CD4-positive, CD25-positive, alpha-beta regulatory T cell (primary cell): ENCODE data around the gene CACNA2D1. TPM values are rescaled to one million over a fixed set of nuclear protein-coding genes. Genes with fewer than 3 reads are reported as not detected.

Source experiments
- ATAC-seq, 2 donors: fragments of 150-1000 bp; cut with Tn5 transposase; one replicate each; pipeline ENCODE4 v1.10.0; 2021; ENCODE audit warnings: low read depth in 2 of 2, moderate number of reproducible peaks in 2 of 2, moderate library complexity in 1 of 2
- DNase-seq, 3 donors: peaks; one replicate each; pipeline versions ENCODE4 v3.0.0 to v3.0.0-alpha.2; 2012 to 2022; ENCODE audit warnings: mixed read lengths in 1 of 3
- H3K27ac ChIP-seq: one replicate; pipeline ENCODE4 v1.7.0; 2013; ENCODE audit warnings: mild to moderate bottlenecking, low read length; ENCODE audit not compliant: insufficient read depth, poor library complexity, severe bottlenecking
- H3K27me3 ChIP-seq: one replicate; pipeline ENCODE4 v1.7.0; 2013; ENCODE audit warnings: low read length; ENCODE audit not compliant: control insufficient read depth, insufficient read depth
- H3K36me3 ChIP-seq: one replicate; pipeline ENCODE4 v1.7.0; 2013; ENCODE audit warnings: mild to moderate bottlenecking, low read length, moderate library complexity; ENCODE audit not compliant: control insufficient read depth, insufficient read depth
- H3K4me1 ChIP-seq: 2 replicates; pipeline ENCODE4 v1.7.0; 2013; ENCODE audit warnings: mild to moderate bottlenecking, low read length; ENCODE audit not compliant: insufficient read depth, control insufficient read depth, poor library complexity, severe bottlenecking
- H3K4me3 ChIP-seq: one replicate; pipeline ENCODE4 v1.7.0; 2013; ENCODE audit warnings: low read depth, mild to moderate bottlenecking, low read length, moderate library complexity
- H3K9me3 ChIP-seq, 2 experiments: 1 replicate in 1 of 2; 2 replicates in 1 of 2; pipeline ENCODE4 v1.7.0; 2013; ENCODE audit warnings: low read length in 2 of 2, mild to moderate bottlenecking in 1 of 2, moderate library complexity in 1 of 2; ENCODE audit not compliant: control insufficient read depth in 2 of 2
- H3K27ac Mint-ChIP-seq, 3 donors: one replicate each; pipeline ENCODE4 v1.8.0; 2020 to 2022; ENCODE audit warnings: mild to moderate bottlenecking in 3 of 3, mixed read lengths in 3 of 3, moderate library complexity in 2 of 3
- H3K27me3 Mint-ChIP-seq: one replicate; pipeline ENCODE4 v1.8.0; 2022; ENCODE audit warnings: mild to moderate bottlenecking, mixed read lengths
- H3K36me3 Mint-ChIP-seq: one replicate; pipeline ENCODE4 v1.8.0; 2020; ENCODE audit warnings: mixed read lengths
- H3K4me1 Mint-ChIP-seq, 4 donors: one replicate each; pipeline ENCODE4 v1.8.0; 2020 to 2022; ENCODE audit warnings: mixed read lengths in 4 of 4, mild to moderate bottlenecking in 1 of 4
- H3K4me3 Mint-ChIP-seq, 4 donors: one replicate each; pipeline ENCODE4 v1.8.0; 2020 to 2022; ENCODE audit warnings: mild to moderate bottlenecking in 4 of 4, mixed read lengths in 4 of 4, moderate library complexity in 3 of 4
- H3K9me3 Mint-ChIP-seq, 7 donors: one replicate each; pipeline ENCODE4 v1.8.0; 2020 to 2022; ENCODE audit warnings: mixed read lengths in 7 of 7, mild to moderate bottlenecking in 3 of 7, moderate library complexity in 2 of 7
- polyA plus RNA-seq, 4 donors: library from polyadenylated mRNA; unstranded; fragments of 300-500 nt; fragmentation: Illumina TruSeq; gene quantifications; one replicate each; pipeline ENCODE4 v1.2.3, GENCODE V29; 2021
- total RNA-seq: library from RNA; stranded (reverse); gene quantifications from one replicate; pipeline ENCODE4 v1.2.3, GENCODE V29; 2022

CACNA2D1 gene
- total and polyA plus RNA-seq, 5 donors from 2014 or later: not detected

DNA sequence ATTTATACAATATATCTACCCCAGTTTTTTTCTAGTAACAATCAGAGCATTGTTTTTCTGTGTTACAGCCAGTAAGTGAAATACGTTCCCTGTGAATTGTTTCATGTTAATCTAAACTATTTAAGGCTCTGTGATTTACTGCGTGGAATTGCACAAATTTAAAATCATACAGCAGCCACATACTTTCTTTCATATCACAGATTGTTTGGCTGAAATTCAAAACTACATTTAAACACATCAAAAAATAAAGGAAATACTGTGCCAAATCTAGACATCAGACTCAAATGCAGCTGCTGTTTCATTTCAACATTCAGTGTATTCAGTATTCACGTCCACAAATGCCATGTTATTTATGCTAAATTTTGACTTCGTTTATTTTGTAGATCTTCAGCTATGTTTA lies 431.1 kb downstream of the CACNA2D1 start:
- H3K4me1 Mint-ChIP-seq: no peaks in the 10 kb centered on the region
- H3K9me3 ChIP-seq: no peaks in the 10 kb centered on the region
- no peak overlapping the region for H3K4me3 Mint-ChIP-seq
- no peak overlapping the region for H3K27ac Mint-ChIP-seq
- H3K36me3 Mint-ChIP-seq: no peaks in the 10 kb centered on the region
- H3K4me1 ChIP-seq: no peaks in the 10 kb centered on the region
- H3K27me3 ChIP-seq: no peaks in the 10 kb centered on the region
- H3K9me3 Mint-ChIP-seq: peaks cover 0 to 4% (median 0%) of the 10 kb centered on the region in 7 donors
- H3K27ac ChIP-seq: no peak overlapping the region
- H3K4me3 ChIP-seq: no peak overlapping the region
- no peaks in the 10 kb centered on the region for H3K27me3 Mint-ChIP-seq
- no peaks in the 10 kb centered on the region for H3K36me3 ChIP-seq
- no peak for DNase-seq
- ATAC-seq: no peak

GRCh38 chr7:82010416-82010815 lies 433.2 kb downstream of the CACNA2D1 start:
- Mint-ChIP-seq H3K36me3 (no peaks in the 10 kb centered on the region), H3K27me3 (no peaks in the 10 kb centered on the region), H3K4me3 (no peak overlapping the region), H3K4me1 (no peaks in the 10 kb centered on the region), H3K9me3 (peaks cover 0 to 4% (median 0%) of the 10 kb centered on the region in 7 donors), H3K27ac (no peak overlapping the region)
- no peak overlapping the region for H3K27ac ChIP-seq
- no peak for ATAC-seq
- no peak overlapping the region for H3K4me3 ChIP-seq
- H3K4me1 ChIP-seq: no peaks in the 10 kb centered on the region
- H3K27me3 ChIP-seq: no peaks in the 10 kb centered on the region
- H3K36me3 ChIP-seq: no peaks in the 10 kb centered on the region
- no peak for DNase-seq
- H3K9me3 ChIP-seq: no peaks in the 10 kb centered on the region

DNA sequence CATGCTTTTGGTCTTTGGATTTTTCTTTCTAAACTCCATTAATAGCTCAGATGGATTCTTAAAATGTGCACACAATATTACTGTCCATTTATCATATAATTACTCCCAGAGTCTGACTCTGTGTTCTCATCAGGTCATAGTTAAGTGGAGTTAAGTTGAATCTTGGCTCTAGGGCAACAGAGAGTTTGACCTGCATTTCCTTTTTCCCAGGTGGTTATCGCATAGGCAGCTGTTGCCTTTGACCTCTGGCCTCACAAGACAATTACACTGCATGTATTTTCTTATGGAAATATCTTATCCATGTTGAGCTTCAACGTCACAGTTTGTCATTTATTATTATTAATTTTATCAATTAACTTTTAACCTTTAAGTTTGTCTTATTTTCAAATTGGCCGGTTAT lies 436.3 kb downstream of the CACNA2D1 start:
- no peak for ATAC-seq
- H3K27me3 Mint-ChIP-seq: no peaks in the 10 kb centered on the region
- Histone ChIP-seq H3K27me3 (no peaks in the 10 kb centered on the region), H3K36me3 (no peaks in the 10 kb centered on the region), H3K4me1 (no peaks in the 10 kb centered on the region), H3K4me3 (no peak overlapping the region), H3K27ac (no peak overlapping the region), H3K9me3 (no peaks in the 10 kb centered on the region)
- H3K36me3 Mint-ChIP-seq: no peaks in the 10 kb centered on the region
- no peak for DNase-seq
- H3K27ac Mint-ChIP-seq: no peak overlapping the region
- H3K4me1 Mint-ChIP-seq: no peaks in the 10 kb centered on the region
- peaks cover 0 to 12% (median 1%) of the 10 kb centered on the region in 7 donors for H3K9me3 Mint-ChIP-seq
- no peak overlapping the region for H3K4me3 Mint-ChIP-seq

GRCh38 chr7:82005056-82005455 lies 438.5 kb downstream of the CACNA2D1 start:
- no peak for ATAC-seq
- Mint-ChIP-seq H3K27me3 (no peaks in the 10 kb centered on the region), H3K9me3 (peaks cover 0 to 11% (median 1%) of the 10 kb centered on the region in 7 donors)

GRCh38 chr7:81993186-81993585 lies 450.4 kb downstream of the CACNA2D1 start:
- no peaks in the 10 kb centered on the region for H3K36me3 ChIP-seq
- no peaks in the 10 kb centered on the region for H3K27me3 ChIP-seq
- H3K4me1 ChIP-seq: no peaks in the 10 kb centered on the region
- Mint-ChIP-seq H3K36me3 (no peaks in the 10 kb centered on the region), H3K27me3 (no peaks in the 10 kb centered on the region), H3K27ac (no peak overlapping the region), H3K9me3 (peaks cover 0 to 4% (median 2%) of the 10 kb centered on the region in 7 donors), H3K4me1 (no peaks in the 10 kb centered on the region), H3K4me3 (no peak overlapping the region)
- ATAC-seq (no peak), DNase-seq (no peak)
- no peaks in the 10 kb centered on the region for H3K9me3 ChIP-seq
- no peak overlapping the region for H3K27ac ChIP-seq
- no peak overlapping the region for H3K4me3 ChIP-seq

More at GRCh38 chr7:82005056-82005455, 438.5 kb downstream of the CACNA2D1 start:
- Mint-ChIP-seq H3K27ac (no peak overlapping the region), H3K4me3 (no peak overlapping the region), H3K4me1 (no peaks in the 10 kb centered on the region), H3K36me3 (no peaks in the 10 kb centered on the region)
- Histone ChIP-seq H3K27ac (no peak overlapping the region), H3K36me3 (no peaks in the 10 kb centered on the region), H3K4me1 (no peaks in the 10 kb centered on the region), H3K27me3 (no peaks in the 10 kb centered on the region), H3K9me3 (no peaks in the 10 kb centered on the region), H3K4me3 (no peak overlapping the region)
- DNase-seq: no peak

- H3K4me1 ChIP-seq: no peaks in the 10 kb centered on the region
- no peaks in the 10 kb centered on the region for H3K27me3 Mint-ChIP-seq
- DNase-seq (no peak), ATAC-seq (no peak)
- no peaks in the 10 kb centered on the region for H3K27me3 ChIP-seq
- H3K27ac Mint-ChIP-seq: no peak overlapping the region
- H3K36me3 ChIP-seq: no peaks in the 10 kb centered on the region
- no peaks in the 10 kb centered on the region for H3K9me3 ChIP-seq
- H3K36me3 Mint-ChIP-seq: no peaks in the 10 kb centered on the region
- no peak overlapping the region for H3K27ac ChIP-seq
- H3K4me1 Mint-ChIP-seq: no peaks in the 10 kb centered on the region
- H3K4me3 ChIP-seq: no peak overlapping the region
- no peak overlapping the region for H3K4me3 Mint-ChIP-seq
- peaks cover 0 to 4% (median 2%) of the 10 kb centered on the region in 7 donors for H3K9me3 Mint-ChIP-seq
Observed at GRCh38 chr7:81990395-81990794, 453.2 kb downstream of the CACNA2D1 start.

- ATAC-seq (no peak), DNase-seq (no peak)
- Histone ChIP-seq H3K36me3 (no peaks in the 10 kb centered on the region), H3K4me3 (no peak overlapping the region), H3K9me3 (no peaks in the 10 kb centered on the region), H3K4me1 (no peaks in the 10 kb centered on the region), H3K27me3 (no peaks in the 10 kb centered on the region), H3K27ac (no peak overlapping the region)
- no peaks in the 10 kb centered on the region for H3K36me3 Mint-ChIP-seq
- H3K27ac Mint-ChIP-seq: no peak overlapping the region
- no peaks in the 10 kb centered on the region for H3K4me1 Mint-ChIP-seq
- no peak overlapping the region for H3K4me3 Mint-ChIP-seq
- peaks cover 0 to 4% (median 0%) of the 10 kb centered on the region in 7 donors for H3K9me3 Mint-ChIP-seq
- H3K27me3 Mint-ChIP-seq: no peaks in the 10 kb centered on the region
Observed at GRCh38 chr7:81986723-81987470, 456.7 kb downstream of the CACNA2D1 start.

DNA sequence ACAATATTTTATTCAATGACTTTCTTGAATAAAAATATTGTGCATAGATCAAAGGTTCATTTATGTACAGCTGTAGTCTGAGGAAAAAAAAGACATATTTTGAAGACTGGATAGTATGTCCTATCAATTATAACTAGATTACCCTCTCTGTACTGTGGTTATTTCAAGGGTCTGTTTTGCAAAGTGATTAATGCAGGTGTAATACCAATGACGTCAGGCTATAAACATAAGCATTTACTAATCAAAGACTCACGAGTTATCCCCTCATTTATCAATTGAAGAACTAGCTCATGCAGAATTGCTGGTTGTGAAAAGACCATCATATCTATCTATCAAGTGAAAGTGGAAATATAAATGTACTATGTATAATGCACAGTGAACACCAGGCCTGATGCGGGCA lies 460.2 kb downstream of the CACNA2D1 start:
- Histone ChIP-seq H3K4me1 (no peaks in the 10 kb centered on the region), H3K9me3 (peaks cover 0 to 3% of the 10 kb centered on the region in 2 experiments), H3K4me3 (no peak overlapping the region), H3K36me3 (no peaks in the 10 kb centered on the region), H3K27ac (no peak overlapping the region), H3K27me3 (no peaks in the 10 kb centered on the region)
- no peaks in the 10 kb centered on the region for H3K4me1 Mint-ChIP-seq
- no peak overlapping the region for H3K4me3 Mint-ChIP-seq
- no peaks in the 10 kb centered on the region for H3K27me3 Mint-ChIP-seq
- H3K27ac Mint-ChIP-seq: no peak overlapping the region
- ATAC-seq: no peak
- no peak for DNase-seq
- H3K9me3 Mint-ChIP-seq: peaks cover 2 to 12% (median 9%) of the 10 kb centered on the region in 7 donors
- H3K36me3 Mint-ChIP-seq: no peaks in the 10 kb centered on the region
